Measurements from ENCODE around the gene SUZ12.
"Not testable (repeated sequence)": the region's sequence is repeated elsewhere in the genome, so short reads cannot be mapped to it uniquely, and the experiment has no call there.

- not testable (repeated sequence) for TF ChIP-seq ZNF114 (tag by site-specific recombination; IDR thresholded peaks at IDR 0.05); PBX3 (CRISPR knock-in tag; IDR thresholded peaks at IDR 0.05); CTCF (tag by site-specific recombination; IDR thresholded peaks at IDR 0.05); ZNF777 (tag by site-specific recombination; IDR thresholded peaks at IDR 0.05; ENCODE audit: borderline replicate concordance); WT1 (tag by site-specific recombination; IDR thresholded peaks at IDR 0.05); KLF9 (tag by site-specific recombination; IDR thresholded peaks at IDR 0.05; ENCODE audit: low read depth); PRDM10 (tag by site-specific recombination; IDR thresholded peaks at IDR 0.05); TSHZ1 (tag by site-specific recombination; IDR thresholded peaks at IDR 0.05; ENCODE audit: borderline replicate concordance); ZNF184 (tag by site-specific recombination; IDR thresholded peaks at IDR 0.05); YY1 (tag by site-specific recombination; IDR thresholded peaks at IDR 0.05); HOXD13 (CRISPR knock-in tag; IDR thresholded peaks at IDR 0.05; ENCODE audit: borderline replicate concordance)
These were observed 19.1 kb upstream of the SUZ12 start for GRCh38 chr17:31917721-31918120.
